PC-3 (cell line): ENCODE data around the gene TDRD7. TPM values are rescaled to one million over a fixed set of nuclear protein-coding genes. Genes with fewer than 3 reads are reported as not detected.
A peak's percentile ranks its signal among the peaks of the same experiment; 100 is the strongest.

Experiments
- ATAC-seq: fragments of 200-7000 bp; cut with Tn5 transposase; 2 replicates; pipeline ENCODE4 v1.9.1; 2020; ENCODE audit warnings: mild to moderate bottlenecking, moderate library complexity
- BruUV-seq: library from RNA; stranded (reverse); fragments of 400-500 nt; replicated peaks from 2 replicates; lab custom pipeline; 2021; lab: Mats Ljungman, UMichigan
- CTCF ChIA-PET: fragments of 300-600 bp; sonication (Branson Sonifier 250); formaldehyde crosslinking; loops from one replicate; lab custom pipeline; 2022; ENCODE audit warnings: antibody characterized with exemption; lab: Charles Lee
- POLR2A ChIA-PET: fragments of 300-600 bp; sonication (Branson Sonifier 250); formaldehyde crosslinking; loops from one replicate; lab custom pipeline; 2022; ENCODE audit warnings: antibody characterized with exemption; ENCODE audit not compliant: unreplicated experiment; lab: Charles Lee
- DNase-seq: peaks from one replicate; pipeline ENCODE4 v3.0.0-alpha.2; 2015
- H2AFZ ChIP-seq: fragments of 300-600 bp; sonication (generic); 2 replicates; pipeline ENCODE4 v1.6.0; 2016; ENCODE audit warnings: antibody characterized with exemption, low read length
- H3F3A ChIP-seq: fragments of 300-600 bp; sonication (generic); one replicate; pipeline ENCODE4 v1.6.0; 2017; ENCODE audit warnings: antibody characterized with exemption, low read length, control low read depth, mild to moderate bottlenecking; ENCODE audit not compliant: unreplicated experiment
- H3K27ac ChIP-seq: fragments of 300-600 bp; sonication (generic); 2 replicates; pipeline ENCODE4 v1.5.1; 2016; ENCODE audit warnings: mild to moderate bottlenecking, low read length
- H3K27me3 ChIP-seq: fragments of 300-600 bp; sonication (generic); 2 replicates; pipeline ENCODE4 v1.6.1; 2016; ENCODE audit warnings: low read length, mixed read lengths
- H3K36me3 ChIP-seq: fragments of 300-600 bp; sonication (generic); 2 replicates; pipeline ENCODE4 v1.6.1; 2016; ENCODE audit warnings: low read depth, mixed run types, low read length, mixed read lengths
- H3K4me1 ChIP-seq: fragments of 300-600 bp; sonication (generic); 2 replicates; pipeline ENCODE4 v1.5.1; 2016; ENCODE audit warnings: low read length; ENCODE audit not compliant: insufficient read depth
- H3K4me2 ChIP-seq: fragments of 300-600 bp; sonication (generic); 2 replicates; pipeline ENCODE4 v1.6.0; 2016; ENCODE audit warnings: low read length
- H3K4me3 ChIP-seq: fragments of 300-600 bp; sonication (generic); 2 replicates; pipeline ENCODE4 v1.5.1; 2016; ENCODE audit warnings: mild to moderate bottlenecking, low read length, mixed read lengths
- H3K79me2 ChIP-seq: fragments of 300-600 bp; sonication (generic); 2 replicates; pipeline ENCODE4 v1.6.1; 2017; ENCODE audit warnings: low read length, mixed read lengths
- H3K9ac ChIP-seq: fragments of 300-600 bp; sonication (generic); 2 replicates; pipeline ENCODE4 v1.6.0; 2016; ENCODE audit warnings: mild to moderate bottlenecking, low read length
- H3K9me2 ChIP-seq: fragments of 300-600 bp; sonication (generic); replicated peaks from 2 replicates; pipeline ENCODE4 v1.6.1; 2016; ENCODE audit warnings: mixed run types, low read length, mixed read lengths
- H3K9me3 ChIP-seq: fragments of 300-600 bp; sonication (generic); 2 replicates; pipeline ENCODE4 v1.6.1; 2016; ENCODE audit warnings: low read length, mixed read lengths
- H4K20me1 ChIP-seq: fragments of 300-600 bp; sonication (generic); 2 replicates; pipeline ENCODE4 v1.6.1; 2016; ENCODE audit warnings: low read length, mixed read lengths
- EZH2 ChIP-seq: fragments of 300-600 bp; sonication (generic); IDR thresholded peaks from one replicate; pipeline ENCODE4 v1.6.1; 2017; ENCODE audit warnings: antibody characterized with exemption, mild to moderate bottlenecking, low read length; ENCODE audit not compliant: unreplicated experiment
- EZH2phosphoT487 ChIP-seq: fragments of 300-600 bp; sonication (generic); IDR thresholded peaks from 2 replicates; pipeline ENCODE4 v1.6.1; 2018; ENCODE audit warnings: mild to moderate bottlenecking, antibody characterized with exemption, low read length, borderline replicate concordance
- intact Hi-C: fragments of 100-400 bp; cut with micrococcal nuclease; formaldehyde crosslinking; loops from 2 replicates; pipeline ENCODE4 v1.9.0; 2023
- total RNA-seq: library from RNA; depleted of rRNA; stranded (reverse); fragments of >200 nt; gene quantifications from 2 replicates; pipeline ENCODE4 v1.2.3, GENCODE V29; 2014
- TF ChIP-seq, protein P1 (sequence below): fragments of 300-600 bp; sonication (generic); conservative IDR thresholded peaks from 2 replicates; pipeline ENCODE4 v1.5.1; 2017; ENCODE audit warnings: antibody characterized with exemption, low read depth, mild to moderate bottlenecking, low read length

TDRD7 gene
- total RNA-seq, 1 experiment from 2014 or later, result 4.2 TPM

DNA sequence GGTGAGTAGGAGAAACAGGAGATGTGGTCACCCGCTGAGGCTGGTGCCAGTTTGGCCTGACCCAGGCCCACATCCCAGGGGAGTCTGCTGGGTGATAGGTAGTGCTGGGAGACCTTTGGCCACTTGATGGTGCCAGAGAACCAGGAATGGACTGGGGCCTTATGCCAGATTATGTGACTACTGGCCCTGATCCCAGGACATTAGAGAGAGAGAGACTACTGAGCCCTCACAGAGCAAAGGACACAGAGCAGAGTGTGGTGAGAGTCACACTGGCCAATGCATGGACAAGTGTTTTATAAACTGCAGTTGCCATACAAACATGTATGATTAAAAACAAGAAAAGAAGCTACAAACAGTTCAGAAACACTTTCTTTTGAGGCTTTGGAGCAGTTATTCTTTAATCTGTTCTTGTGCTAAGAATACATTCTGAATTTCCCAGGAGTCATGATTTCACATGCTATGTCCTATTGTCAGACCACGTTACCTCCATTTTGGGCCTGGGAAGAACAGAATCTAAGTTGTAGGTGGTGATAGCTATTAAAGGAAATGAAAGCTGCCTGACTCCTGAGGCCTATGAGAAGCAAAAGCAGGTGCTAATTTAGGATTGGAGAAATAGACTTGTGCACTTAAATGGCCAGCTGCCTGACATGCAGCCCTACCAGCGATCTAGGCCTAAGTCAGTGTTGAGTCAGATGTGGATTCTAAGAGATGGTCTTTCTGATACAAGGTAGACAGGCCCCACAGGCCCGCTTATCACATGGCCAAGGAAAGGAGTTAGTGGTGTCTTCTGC, 57.0 kb downstream of the TDRD7 start:
- H3K4me2 ChIP-seq, result no peak overlapping the region
- no peak overlapping the region for H3K9ac ChIP-seq
- intact Hi-C loops, result loop anchor here (1.0 kb wide), 2 partner anchors 129 to 146 kb away; no protein-coding TSS in a partner anchor
- no peaks in the 10 kb centered on the region for H3K27me3 ChIP-seq
- H3K36me3 ChIP-seq, result no peaks in the 10 kb centered on the region
- no peak for TF ChIP-seq EZH2
- TF ChIP-seq, protein P1, sequence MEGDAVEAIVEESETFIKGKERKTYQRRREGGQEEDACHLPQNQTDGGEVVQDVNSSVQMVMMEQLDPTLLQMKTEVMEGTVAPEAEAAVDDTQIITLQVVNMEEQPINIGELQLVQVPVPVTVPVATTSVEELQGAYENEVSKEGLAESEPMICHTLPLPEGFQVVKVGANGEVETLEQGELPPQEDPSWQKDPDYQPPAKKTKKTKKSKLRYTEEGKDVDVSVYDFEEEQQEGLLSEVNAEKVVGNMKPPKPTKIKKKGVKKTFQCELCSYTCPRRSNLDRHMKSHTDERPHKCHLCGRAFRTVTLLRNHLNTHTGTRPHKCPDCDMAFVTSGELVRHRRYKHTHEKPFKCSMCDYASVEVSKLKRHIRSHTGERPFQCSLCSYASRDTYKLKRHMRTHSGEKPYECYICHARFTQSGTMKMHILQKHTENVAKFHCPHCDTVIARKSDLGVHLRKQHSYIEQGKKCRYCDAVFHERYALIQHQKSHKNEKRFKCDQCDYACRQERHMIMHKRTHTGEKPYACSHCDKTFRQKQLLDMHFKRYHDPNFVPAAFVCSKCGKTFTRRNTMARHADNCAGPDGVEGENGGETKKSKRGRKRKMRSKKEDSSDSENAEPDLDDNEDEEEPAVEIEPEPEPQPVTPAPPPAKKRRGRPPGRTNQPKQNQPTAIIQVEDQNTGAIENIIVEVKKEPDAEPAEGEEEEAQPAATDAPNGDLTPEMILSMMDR, result peak; percentile 83
- no peak for TF ChIP-seq EZH2phosphoT487
- H3F3A ChIP-seq, result no peaks in the 10 kb centered on the region
- ATAC-seq (peak; percentile 78), DNase-seq (peak; percentile 60)
- no peaks in the 10 kb centered on the region for H3K4me1 ChIP-seq
- no peaks in the 10 kb centered on the region for H3K9me2 ChIP-seq
- ChIA-PET POLR2A (no interaction called here), CTCF (interaction anchor here (0.6 to 1.9 kb wide), 4 partner anchors 124 to 432 kb away, joined by 3 to 18 read pairs (median 8); no protein-coding TSS in a partner anchor)
- no peak overlapping the region for H3K4me3 ChIP-seq
- no peak overlapping the region for H3K27ac ChIP-seq
- H4K20me1 ChIP-seq, result no peaks in the 10 kb centered on the region
- H3K9me3 ChIP-seq, result no peaks in the 10 kb centered on the region
- H2AFZ ChIP-seq, result no peak overlapping the region
- no TSS peak for BruUV-seq
- H3K79me2 ChIP-seq, result no peaks in the 10 kb centered on the region

DNA sequence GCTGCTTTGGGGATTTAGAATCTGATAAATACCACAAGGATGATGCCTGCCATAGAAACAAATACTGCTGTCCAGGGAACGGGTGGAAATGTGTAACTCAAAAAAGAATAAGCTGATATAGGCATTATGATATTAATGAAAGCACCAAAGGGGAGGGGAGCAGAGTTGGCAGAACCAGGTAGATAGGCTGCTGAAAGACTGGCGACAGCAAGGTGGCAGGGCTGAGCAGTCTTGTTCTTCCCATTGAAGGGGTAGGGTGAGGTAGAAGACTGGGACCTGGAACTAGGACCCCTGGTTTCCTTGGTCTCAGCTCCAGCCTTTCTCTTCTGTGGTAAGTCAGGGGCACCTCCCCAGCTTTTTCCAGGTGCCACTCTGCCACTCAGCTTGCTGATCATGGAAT, 58.2 kb downstream of the TDRD7 start:
- DNase-seq, result peak; percentile 16
- BruUV-seq, result no TSS peak

More for the DNA sequence above, 58.2 kb downstream of the TDRD7 start:
- TF ChIP-seq EZH2 (no peak), EZH2phosphoT487 (no peak)
- TF ChIP-seq, protein P1, result peak; percentile 50
- Histone ChIP-seq H3K36me3 (no peaks in the 10 kb centered on the region), H3K4me3 (no peak overlapping the region), H3K9ac (no peak overlapping the region), H3K27ac (no peak overlapping the region), H3K9me3 (no peaks in the 10 kb centered on the region), H3F3A (no peaks in the 10 kb centered on the region), H3K4me1 (peaks cover 4% of the 10 kb centered on the region; the same call in 1 of the 2 replicates), H4K20me1 (no peaks in the 10 kb centered on the region), H2AFZ (no peak overlapping the region), H3K27me3 (no peaks in the 10 kb centered on the region), H3K4me2 (no peak overlapping the region), H3K79me2 (no peaks in the 10 kb centered on the region), H3K9me2 (no peaks in the 10 kb centered on the region)
- CTCF ChIA-PET, result interaction anchor here (1.1 to 1.9 kb wide), 3 partner anchors 17 to 145 kb away, joined by 3 to 18 read pairs (median 14); no protein-coding TSS in a partner anchor
- ATAC-seq, result peak; percentile 27; the same call in 1 of the 2 replicates
- intact Hi-C loops, result no loop called here
- POLR2A ChIA-PET, result no interaction called here
